ENCODE results near the gene SANBR. TPM values are rescaled to one million over a fixed set of nuclear protein-coding genes. Genes with fewer than 3 reads are reported as not detected.
A peak's percentile ranks its signal among the peaks of the same experiment; 100 is the strongest.

The SANBR gene
- total RNA-seq, result 10 to 100 TPM in 1 of 2 experiments, 1 to 10 TPM in 1; 8.9 to 10.2 TPM

DNA sequence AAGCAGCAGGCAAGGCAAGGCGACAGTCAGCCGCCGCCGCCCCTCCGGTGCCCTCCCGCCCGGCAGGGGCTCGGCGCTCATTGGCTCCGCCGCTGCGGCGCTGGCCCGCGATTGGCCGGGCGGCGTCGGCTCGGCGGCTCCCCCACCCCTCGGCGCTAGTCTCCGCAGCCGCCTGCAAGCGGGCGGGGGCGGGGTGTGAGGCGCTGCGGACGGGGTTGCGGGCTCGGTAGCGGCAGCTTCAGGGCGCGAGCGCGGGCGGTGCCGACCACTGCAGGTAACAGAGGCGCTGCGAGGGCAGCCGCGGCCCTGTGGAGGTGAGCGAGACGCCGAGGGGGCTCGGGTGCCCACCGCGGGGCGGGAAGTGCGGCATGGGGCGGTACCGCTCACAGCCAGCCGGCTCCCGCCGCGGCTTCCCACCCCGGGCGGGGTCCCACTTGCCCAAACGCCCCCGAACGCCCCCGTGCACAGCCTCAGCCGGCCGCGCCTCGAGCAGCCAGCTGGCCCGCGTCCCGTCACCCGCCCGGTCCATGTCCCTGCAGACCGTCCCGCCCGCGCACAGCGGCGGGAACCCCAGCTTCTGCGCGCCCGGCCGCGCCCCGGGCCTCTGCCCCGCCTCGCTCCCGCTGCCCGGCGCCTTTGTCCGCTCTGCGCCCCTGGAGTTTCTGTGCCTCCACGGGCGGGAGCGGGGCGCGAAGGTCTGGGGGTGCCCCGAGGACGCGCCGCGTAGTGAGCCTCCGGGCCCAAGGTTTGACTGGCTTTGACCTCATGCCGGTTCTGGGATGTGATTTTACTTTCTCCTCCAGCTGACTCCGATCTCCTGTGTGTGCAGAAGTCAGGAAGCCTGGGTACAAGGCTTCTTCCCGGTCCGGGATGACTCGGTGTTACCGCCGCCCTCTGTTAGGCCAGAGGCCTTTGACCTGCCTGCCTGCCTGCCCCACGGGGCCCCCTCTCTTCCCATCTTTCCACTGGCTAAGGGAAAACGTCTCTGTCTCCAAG lies at the start of gene SANBR:
Gene SANBR (plus strand): TSS at position 158 of the 996 bp plus-strand sequence. CDS start 4,480 bp downstream, outside the sequence.
- Mint-ChIP-seq H3K4me3 (peak within 1 kb of the TSS; percentile 93), H3K4me1 (ENCODE audit: low read depth) (peaks cover 14% of the 10 kb centered on the region), H3K9me3 (ENCODE audit: insufficient read depth) (no peaks in the 10 kb centered on the region), H3K27me3 (ENCODE audit: low read depth) (peaks cover 1% of the 10 kb centered on the region), H3K36me3 (ENCODE audit: low read depth) (peaks cover 5% of the 10 kb centered on the region), H3K27ac (peak within 1 kb of the TSS; percentile 85)
- ATAC-seq, result peak; percentile 99
- peak; percentile 86 for DNase-seq
- ChIA-PET POLR2A (interaction anchor here (0.6 to 2.2 kb wide), 2 partner anchors 112 to 389 kb away, joined by 3 to 11 read pairs; no protein-coding TSS in a partner anchor), CTCF (interaction anchor here (0.7 to 1.6 kb wide), 2 partner anchors 70 to 1178 kb away, joined by 3 read pairs; no protein-coding TSS in a partner anchor)

DNA sequence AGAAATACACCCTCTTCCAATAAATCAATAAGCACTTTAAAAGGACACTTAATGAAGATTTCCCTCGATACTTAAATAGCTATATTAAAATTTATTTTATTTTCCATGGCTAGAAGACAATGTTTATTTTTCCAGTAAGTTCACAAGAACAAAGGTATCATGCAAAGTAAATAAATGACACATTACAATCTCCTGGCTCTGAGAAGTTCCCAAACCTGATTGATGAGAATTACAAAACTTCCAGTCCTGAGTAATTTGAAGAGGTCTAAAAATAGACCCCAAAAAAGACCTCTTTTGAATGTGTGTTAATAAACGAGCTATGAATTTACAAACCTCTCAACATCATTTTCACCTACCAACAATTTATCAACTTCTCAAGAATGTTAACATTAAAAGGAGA lies 49.7 kb upstream of the SANBR start:
- ChIA-PET POLR2A (no interaction called here), CTCF (interaction anchor here (0.9 to 1.0 kb wide), 2 partner anchors 10 to 248 kb away, joined by 3 read pairs; no protein-coding TSS in a partner anchor)
- DNase-seq, result no peak
- H3K27me3 Mint-ChIP-seq (ENCODE audit: low read depth), result no peaks in the 10 kb centered on the region
- H3K9me3 Mint-ChIP-seq (ENCODE audit: insufficient read depth), result no peaks in the 10 kb centered on the region
- H3K4me3 Mint-ChIP-seq, result peak overlapping the region; percentile 99
- H3K36me3 Mint-ChIP-seq (ENCODE audit: low read depth), result peaks cover 8% of the 10 kb centered on the region
- no peak overlapping the region for H3K27ac Mint-ChIP-seq
- no peak for ATAC-seq
- peaks cover 42% of the 10 kb centered on the region for H3K4me1 Mint-ChIP-seq (ENCODE audit: low read depth)

GRCh38 chr2:61016392-61017002 lies 49.2 kb upstream of the SANBR start:
- peaks cover 44% of the 10 kb centered on the region for H3K4me1 Mint-ChIP-seq (ENCODE audit: low read depth)
- no peaks in the 10 kb centered on the region for H3K9me3 Mint-ChIP-seq (ENCODE audit: insufficient read depth)
- DNase-seq (no peak), ATAC-seq (no peak)
- ChIA-PET CTCF (interaction anchor here (0.9 to 1.0 kb wide), 3 partner anchors 11 to 260 kb away, joined by 3 read pairs; partner anchors contain the start of gene PAPOLG), POLR2A (interaction anchor here (1.0 to 1.1 kb wide), 2 partner anchors 51 to 135 kb away, joined by 3 read pairs; partner anchors contain the start of gene REL)
- H3K36me3 Mint-ChIP-seq (ENCODE audit: low read depth), result peaks cover 12% of the 10 kb centered on the region
- H3K4me3 Mint-ChIP-seq, result peak overlapping the region; percentile 99
- peak overlapping the region; percentile 97 for H3K27ac Mint-ChIP-seq
- H3K27me3 Mint-ChIP-seq (ENCODE audit: low read depth), result no peaks in the 10 kb centered on the region

DNA sequence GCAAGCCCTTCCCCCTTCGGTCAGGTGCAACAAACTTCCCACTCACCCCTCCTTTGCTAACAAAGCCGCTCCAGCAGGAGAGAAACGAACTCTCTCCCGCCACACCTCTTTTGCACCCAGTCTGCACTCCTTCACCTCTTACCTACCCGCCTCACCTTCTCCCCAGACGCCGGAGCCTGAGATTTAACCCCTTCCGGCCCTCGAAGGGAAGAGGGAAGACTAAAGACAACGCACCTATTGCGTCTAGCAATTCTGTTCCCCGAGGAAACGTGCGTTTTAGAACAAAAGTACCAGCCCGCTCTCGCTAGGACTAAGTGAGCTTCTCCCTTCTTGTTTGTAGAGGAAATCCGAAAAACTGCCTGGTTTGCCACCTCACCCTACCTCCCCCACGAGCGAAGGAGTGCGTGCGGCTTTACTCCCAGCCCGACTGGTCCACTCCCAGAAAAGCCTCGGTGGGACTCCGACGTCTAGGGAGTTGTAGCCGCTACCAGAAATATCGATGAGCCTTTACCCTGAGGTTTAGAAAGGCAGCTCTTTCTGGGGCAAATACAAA lies 48.6 kb upstream of the SANBR start:
- peak overlapping the region; percentile 97 for H3K27ac Mint-ChIP-seq
- peak; percentile 80 for ATAC-seq

GRCh38 chr2:61017556-61018317 lies 47.9 kb upstream of the SANBR start, which contains the start of the genes PEX13 and PUS10:
Gene PEX13 (plus strand): TSS chr2:61017720. CDS start chr2:61017760, 40 bp downstream.
Gene PUS10 (minus strand): TSS chr2:61018255. CDS start chr2:61011890, 6,365 bp downstream.
- ChIA-PET CTCF (interaction anchor here (0.6 to 1.0 kb wide), 2 partner anchors 136 to 261 kb away, joined by 3 read pairs; partner anchors contain the start of genes PAPOLG and REL), POLR2A (interaction anchor here (0.9 to 1.1 kb wide), 2 partner anchors 52 to 521 kb away, joined by 3 read pairs; partner anchors contain the start of gene XPO1)
- peak within 1 kb of the TSS; percentile 97 for H3K27ac Mint-ChIP-seq
- no peaks in the 10 kb centered on the region for H3K9me3 Mint-ChIP-seq (ENCODE audit: insufficient read depth)
- ATAC-seq (peak; percentile 93), DNase-seq (peak; percentile 76)
- no peaks in the 10 kb centered on the region for H3K27me3 Mint-ChIP-seq (ENCODE audit: low read depth)
- H3K4me3 Mint-ChIP-seq, result peak within 1 kb of the TSS; percentile 99
- peaks cover 23% of the 10 kb centered on the region for H3K36me3 Mint-ChIP-seq (ENCODE audit: low read depth)
- peaks cover 43% of the 10 kb centered on the region for H3K4me1 Mint-ChIP-seq (ENCODE audit: low read depth)

More for the DNA sequence above, 48.6 kb upstream of the SANBR start:
- ChIA-PET POLR2A (interaction anchor here (0.9 to 1.1 kb wide), 3 partner anchors 52 to 521 kb away, joined by 3 read pairs; partner anchors contain the start of genes REL and XPO1), CTCF (interaction anchor here (1.0 kb wide), 1 partner anchor 261 kb away, joined by 3 read pairs; the partner anchor contains the start of gene PAPOLG)
- peak overlapping the region; percentile 99 for H3K4me3 Mint-ChIP-seq
- peaks cover 43% of the 10 kb centered on the region for H3K4me1 Mint-ChIP-seq (ENCODE audit: low read depth)
- DNase-seq, result peak; percentile 80
- no peaks in the 10 kb centered on the region for H3K27me3 Mint-ChIP-seq (ENCODE audit: low read depth)
- H3K9me3 Mint-ChIP-seq (ENCODE audit: insufficient read depth), result no peaks in the 10 kb centered on the region
- H3K36me3 Mint-ChIP-seq (ENCODE audit: low read depth), result peaks cover 18% of the 10 kb centered on the region

DNA sequence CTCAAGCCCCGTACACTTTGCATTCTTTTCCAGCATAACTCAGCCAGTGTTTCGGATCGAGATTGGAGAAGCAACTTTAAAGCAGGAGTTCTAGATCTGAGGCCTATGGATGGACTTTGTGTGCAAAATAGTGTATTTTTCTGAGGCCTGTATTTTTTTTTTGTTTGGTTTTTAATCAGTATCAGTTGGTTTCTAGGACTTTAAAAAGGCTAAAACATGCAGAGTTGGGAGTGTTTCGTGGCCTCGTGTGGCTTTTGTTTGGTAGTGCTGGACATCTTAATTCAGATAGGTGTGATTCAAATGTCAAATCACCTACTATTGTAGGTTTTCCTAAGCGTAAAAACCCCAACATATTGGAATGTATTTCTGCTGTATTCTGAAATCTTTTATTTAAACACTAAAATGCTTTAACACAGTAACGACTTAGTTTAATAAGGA lies 47.3 kb upstream of the SANBR start:
- ATAC-seq (no peak), DNase-seq (no peak)
- CTCF ChIA-PET, result interaction anchor here (0.6 kb wide), 1 partner anchor 137 kb away, joined by 3 read pairs; the partner anchor contains the start of gene REL

GRCh38 chr2:61018798-61019197 lies 46.9 kb upstream of the SANBR start:
- ChIA-PET POLR2A (no interaction called here), CTCF (no interaction called here)
- Mint-ChIP-seq H3K36me3 (ENCODE audit: low read depth) (peaks cover 30% of the 10 kb centered on the region), H3K27ac (peak overlapping the region; percentile 97), H3K27me3 (ENCODE audit: low read depth) (no peaks in the 10 kb centered on the region), H3K9me3 (ENCODE audit: insufficient read depth) (no peaks in the 10 kb centered on the region), H3K4me1 (ENCODE audit: low read depth) (peaks cover 36% of the 10 kb centered on the region), H3K4me3 (peak overlapping the region; percentile 99)
- no peak for ATAC-seq
- no peak for DNase-seq

More for the DNA sequence above, 47.3 kb upstream of the SANBR start:
- H3K27me3 Mint-ChIP-seq (ENCODE audit: low read depth), result no peaks in the 10 kb centered on the region
- H3K9me3 Mint-ChIP-seq (ENCODE audit: insufficient read depth), result no peaks in the 10 kb centered on the region
- peak overlapping the region; percentile 99 for H3K4me3 Mint-ChIP-seq
- peak overlapping the region; percentile 97 for H3K27ac Mint-ChIP-seq
- peaks cover 38% of the 10 kb centered on the region for H3K4me1 Mint-ChIP-seq (ENCODE audit: low read depth)
- POLR2A ChIA-PET, result no interaction called here
- H3K36me3 Mint-ChIP-seq (ENCODE audit: low read depth), result peaks cover 27% of the 10 kb centered on the region

- no peak overlapping the region for H3K27ac Mint-ChIP-seq
- CTCF ChIA-PET, result no interaction called here
- peaks cover 26% of the 10 kb centered on the region for H3K4me1 Mint-ChIP-seq (ENCODE audit: low read depth)
- ATAC-seq, result no peak
- no peak overlapping the region for H3K4me3 Mint-ChIP-seq
- H3K36me3 Mint-ChIP-seq (ENCODE audit: low read depth), result peaks cover 41% of the 10 kb centered on the region
- POLR2A ChIA-PET, result no interaction called here
- H3K27me3 Mint-ChIP-seq (ENCODE audit: low read depth), result no peaks in the 10 kb centered on the region
- H3K9me3 Mint-ChIP-seq (ENCODE audit: insufficient read depth), result no peaks in the 10 kb centered on the region
- DNase-seq, result no peak
Measured at GRCh38 chr2:61021228-61021660, 44.4 kb upstream of the SANBR start.

- Mint-ChIP-seq H3K4me1 (ENCODE audit: low read depth) (peaks cover 25% of the 10 kb centered on the region), H3K27me3 (ENCODE audit: low read depth) (no peaks in the 10 kb centered on the region), H3K4me3 (no peak overlapping the region), H3K9me3 (ENCODE audit: insufficient read depth) (no peaks in the 10 kb centered on the region), H3K27ac (no peak overlapping the region), H3K36me3 (ENCODE audit: low read depth) (peaks cover 50% of the 10 kb centered on the region)
- DNase-seq, result no peak
- POLR2A ChIA-PET, result no interaction called here
- CTCF ChIA-PET, result interaction anchor here (0.6 kb wide), 1 partner anchor 25 kb away, joined by 3 read pairs; no protein-coding TSS in a partner anchor
- ATAC-seq, result no peak
Measured at GRCh38 chr2:61023670-61024069, 42.0 kb upstream of the SANBR start.

GRCh38 chr2:61029533-61029932 lies 36.1 kb upstream of the SANBR start:
- Mint-ChIP-seq H3K9me3 (ENCODE audit: insufficient read depth) (no peaks in the 10 kb centered on the region), H3K4me3 (no peak overlapping the region), H3K27ac (no peak overlapping the region), H3K27me3 (ENCODE audit: low read depth) (no peaks in the 10 kb centered on the region), H3K36me3 (ENCODE audit: low read depth) (peaks cover 43% of the 10 kb centered on the region), H3K4me1 (ENCODE audit: low read depth) (peaks cover 6% of the 10 kb centered on the region)
- DNase-seq, result no peak
- ChIA-PET POLR2A (no interaction called here), CTCF (no interaction called here)
- ATAC-seq, result no peak

All from activated CD8-positive, alpha-beta T cell treated with anti-CD3 and anti-CD28 coated beads, Interleukin-2, amount 10 ng/mL, durations not matched to agents 7 days and 5 days (primary cell).